ENCODE measurements around the gene SMIM13. TPM values are rescaled to one million over a fixed set of nuclear protein-coding genes. Genes with fewer than 3 reads are reported as not detected.
"Not testable (repeated sequence)": the region's sequence is repeated elsewhere in the genome, so short reads cannot be mapped to it uniquely, and the experiment has no call there.

The SMIM13 gene
- total RNA-seq, 3 donors from 2014 or later (not counting 1 experiment from before 2014, with no cell fraction given) = 5.3 to 10.3 (median 9.8) TPM

DNA sequence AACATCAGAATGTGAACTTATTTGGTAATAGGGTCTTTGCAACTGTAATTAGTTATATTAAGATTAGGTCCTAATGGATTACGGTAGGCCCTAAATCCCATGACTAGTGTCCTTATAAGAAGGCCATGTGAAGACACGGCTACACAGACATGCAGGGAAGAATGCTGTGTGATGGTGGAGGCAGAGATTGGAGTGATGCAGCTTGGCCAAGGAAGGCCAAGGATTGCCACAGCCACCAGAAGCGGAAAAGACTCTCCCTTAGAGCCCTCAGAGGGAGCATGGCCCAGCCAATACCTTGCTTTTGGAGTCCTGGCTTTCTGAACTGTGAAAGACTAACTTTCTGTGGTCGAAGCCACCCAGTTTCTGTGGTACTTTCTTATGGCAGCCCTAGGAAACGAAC lies 9.7 kb upstream of the SMIM13 start:
- H3K9me3 Mint-ChIP-seq = no peaks in the 10 kb centered on the region
- no peak overlapping the region for H3K4me3 Mint-ChIP-seq
- DNase-seq (no peak), ATAC-seq (no peak)
- no peak overlapping the region for H3K4me3 ChIP-seq (ENCODE audit: low read length)
- WGBS (ENCODE audit: insufficient coverage) = 86% methylated on average over 5 of the region's 5 CpGs
- H3K27me3 Mint-ChIP-seq (ENCODE audit: low read depth in 2 of 2) = peaks cover 3 to 11% of the 10 kb centered on the region in 2 donors
- no peaks in the 10 kb centered on the region for H3K4me1 Mint-ChIP-seq
- TF ChIP-seq, protein P1, sequence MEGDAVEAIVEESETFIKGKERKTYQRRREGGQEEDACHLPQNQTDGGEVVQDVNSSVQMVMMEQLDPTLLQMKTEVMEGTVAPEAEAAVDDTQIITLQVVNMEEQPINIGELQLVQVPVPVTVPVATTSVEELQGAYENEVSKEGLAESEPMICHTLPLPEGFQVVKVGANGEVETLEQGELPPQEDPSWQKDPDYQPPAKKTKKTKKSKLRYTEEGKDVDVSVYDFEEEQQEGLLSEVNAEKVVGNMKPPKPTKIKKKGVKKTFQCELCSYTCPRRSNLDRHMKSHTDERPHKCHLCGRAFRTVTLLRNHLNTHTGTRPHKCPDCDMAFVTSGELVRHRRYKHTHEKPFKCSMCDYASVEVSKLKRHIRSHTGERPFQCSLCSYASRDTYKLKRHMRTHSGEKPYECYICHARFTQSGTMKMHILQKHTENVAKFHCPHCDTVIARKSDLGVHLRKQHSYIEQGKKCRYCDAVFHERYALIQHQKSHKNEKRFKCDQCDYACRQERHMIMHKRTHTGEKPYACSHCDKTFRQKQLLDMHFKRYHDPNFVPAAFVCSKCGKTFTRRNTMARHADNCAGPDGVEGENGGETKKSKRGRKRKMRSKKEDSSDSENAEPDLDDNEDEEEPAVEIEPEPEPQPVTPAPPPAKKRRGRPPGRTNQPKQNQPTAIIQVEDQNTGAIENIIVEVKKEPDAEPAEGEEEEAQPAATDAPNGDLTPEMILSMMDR (IDR thresholded peaks at IDR 0.05) = no peak
- H3K27ac Mint-ChIP-seq = no peak overlapping the region
- no peaks in the 10 kb centered on the region for H3K4me1 ChIP-seq (ENCODE audit: control insufficient read depth, insufficient read depth, low read length)
- no peaks in the 10 kb centered on the region for H3K36me3 Mint-ChIP-seq
- no peaks in the 10 kb centered on the region for H3K27me3 ChIP-seq (ENCODE audit: control insufficient read depth, insufficient read depth, low read length)
- intact Hi-C loops (cut with micrococcal nuclease) = no loop called here
- no peaks in the 10 kb centered on the region for H3K9me3 ChIP-seq (ENCODE audit: control insufficient read depth, insufficient read depth, low read length)
- no peaks in the 10 kb centered on the region for H3K36me3 ChIP-seq (ENCODE audit: control insufficient read depth, insufficient read depth, low read length)
- H3K27ac ChIP-seq (ENCODE audit: low read length) = no peak overlapping the region

DNA sequence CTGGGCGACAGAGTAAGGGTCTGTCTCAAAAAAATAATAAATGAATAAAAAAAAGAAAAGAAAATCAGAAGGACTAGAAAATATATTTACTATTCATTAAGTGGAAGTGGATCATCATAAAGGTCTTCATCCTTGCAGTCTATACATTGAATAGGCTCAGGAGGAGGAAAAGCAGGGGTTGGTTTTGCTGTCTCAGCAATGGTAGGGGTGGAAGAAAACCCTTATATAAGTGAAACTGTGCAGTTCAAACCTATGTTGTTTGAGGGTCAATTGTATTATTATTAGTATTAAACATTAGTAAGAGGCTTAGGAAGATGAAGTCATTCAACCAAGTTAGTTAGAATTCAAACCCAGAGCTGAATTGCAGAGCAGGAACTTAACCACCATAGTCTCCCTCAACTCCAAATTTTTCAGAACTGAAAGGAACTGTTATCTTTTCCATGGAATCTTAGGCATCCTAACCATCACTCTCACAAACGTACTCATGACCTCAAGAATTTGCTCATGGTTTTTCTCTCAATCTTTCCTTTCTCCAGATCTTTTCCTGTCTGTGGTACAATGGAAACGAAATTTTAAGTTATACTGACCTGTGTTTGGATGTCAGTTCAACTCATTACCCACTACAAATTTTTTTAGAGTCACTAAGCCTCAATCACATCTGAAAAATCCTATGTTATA lies 7.7 kb upstream of the SMIM13 start:
- no peak overlapping the region for H3K27ac Mint-ChIP-seq
- Histone ChIP-seq H3K9me3 (ENCODE audit: control insufficient read depth, insufficient read depth, low read length) (no peaks in the 10 kb centered on the region), H3K4me3 (ENCODE audit: low read length) (no peak overlapping the region), H3K27ac (ENCODE audit: low read length) (no peak overlapping the region), H3K4me1 (ENCODE audit: control insufficient read depth, insufficient read depth, low read length) (no peaks in the 10 kb centered on the region), H3K36me3 (ENCODE audit: control insufficient read depth, insufficient read depth, low read length) (no peaks in the 10 kb centered on the region), H3K27me3 (ENCODE audit: control insufficient read depth, insufficient read depth, low read length) (no peaks in the 10 kb centered on the region)
- DNase-seq = no peak
- WGBS (ENCODE audit: insufficient coverage) = 56% methylated on average over 1 of the region's 3 CpGs
- no peaks in the 10 kb centered on the region for H3K9me3 Mint-ChIP-seq
- H3K27me3 Mint-ChIP-seq (ENCODE audit: low read depth in 2 of 2) = peaks cover 0 to 13% of the 10 kb centered on the region in 2 donors
- H3K36me3 Mint-ChIP-seq = no peaks in the 10 kb centered on the region
- no peaks in the 10 kb centered on the region for H3K4me1 Mint-ChIP-seq
- no peak overlapping the region for H3K4me3 Mint-ChIP-seq
- intact Hi-C loops (cut with micrococcal nuclease) = no loop called here
- TF ChIP-seq, protein P1 (IDR thresholded peaks at IDR 0.05) = no peak
- ATAC-seq = no peak

DNA sequence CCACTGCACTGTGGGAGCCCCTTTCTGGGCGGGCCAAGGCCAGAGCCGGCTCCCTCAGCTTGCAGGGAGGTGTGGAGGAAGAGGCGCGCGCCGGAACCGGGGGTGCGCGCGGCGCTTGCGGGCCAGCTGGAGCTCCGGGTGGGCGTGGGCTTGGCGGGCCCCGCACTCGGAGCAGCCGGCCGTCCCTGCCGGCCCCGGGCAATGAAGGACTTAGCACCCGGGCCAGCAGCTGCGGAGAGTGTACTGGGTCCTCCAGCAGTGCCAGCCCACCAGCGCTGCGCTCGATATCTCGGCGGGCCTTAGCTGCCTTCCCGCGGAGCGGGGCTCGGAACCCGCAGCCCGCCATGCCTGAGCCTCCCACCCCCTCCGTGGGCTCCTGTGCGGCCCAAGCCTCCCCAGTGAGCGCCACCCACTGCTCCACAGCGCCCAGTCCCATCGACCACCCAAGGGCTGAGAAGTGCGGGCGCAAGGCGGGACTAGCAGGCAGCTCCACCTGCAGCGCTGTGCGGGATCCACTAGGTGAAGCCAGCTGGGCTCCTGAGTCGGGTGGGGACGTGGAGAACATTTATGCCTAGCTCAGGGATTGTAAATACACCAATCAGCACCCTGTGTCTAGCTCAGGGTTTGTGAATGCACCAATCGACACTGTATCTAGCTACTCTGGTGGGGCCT lies 6.4 kb upstream of the SMIM13 start:
- 83% methylated on average over 46 of the region's 47 CpGs for WGBS (ENCODE audit: insufficient coverage)
- H3K4me3 ChIP-seq (ENCODE audit: low read length); H3K4me1 ChIP-seq (ENCODE audit: control insufficient read depth, insufficient read depth, low read length); intact Hi-C loops (cut with micrococcal nuclease); H3K27me3 ChIP-seq (ENCODE audit: control insufficient read depth, insufficient read depth, low read length); H3K9me3 Mint-ChIP-seq; DNase-seq; H3K9me3 ChIP-seq (ENCODE audit: control insufficient read depth, insufficient read depth, low read length); ATAC-seq; H3K36me3 Mint-ChIP-seq; H3K27ac ChIP-seq (ENCODE audit: low read length); H3K36me3 ChIP-seq (ENCODE audit: control insufficient read depth, insufficient read depth, low read length); H3K4me3 Mint-ChIP-seq; H3K4me1 Mint-ChIP-seq; H3K27ac Mint-ChIP-seq: not testable (repeated sequence)
- peaks cover 0 to 13% of the 10 kb centered on the region in 2 donors for H3K27me3 Mint-ChIP-seq (ENCODE audit: low read depth in 2 of 2)

GRCh38 chr6:11089695-11090094 lies 3.9 kb upstream of the SMIM13 start:
- Mint-ChIP-seq H3K36me3 (no peaks in the 10 kb centered on the region), H3K9me3 (no peaks in the 10 kb centered on the region), H3K27me3 (ENCODE audit: low read depth in 2 of 2) (peaks cover 0 to 13% of the 10 kb centered on the region in 2 donors), H3K4me3 (no peak overlapping the region), H3K27ac (no peak overlapping the region), H3K4me1 (peaks cover 13 to 14% of the 10 kb centered on the region in 2 donors)
- 92% methylated on average over 1 of the region's 1 CpG for WGBS (ENCODE audit: insufficient coverage)
- Histone ChIP-seq H3K4me1 (ENCODE audit: control insufficient read depth, insufficient read depth, low read length) (peaks cover 8% of the 10 kb centered on the region), H3K36me3 (ENCODE audit: control insufficient read depth, insufficient read depth, low read length) (no peaks in the 10 kb centered on the region), H3K9me3 (ENCODE audit: control insufficient read depth, insufficient read depth, low read length) (no peaks in the 10 kb centered on the region), H3K27me3 (ENCODE audit: control insufficient read depth, insufficient read depth, low read length) (no peaks in the 10 kb centered on the region), H3K4me3 (ENCODE audit: low read length) (no peak overlapping the region), H3K27ac (ENCODE audit: low read length) (no peak overlapping the region)
- intact Hi-C loops (cut with micrococcal nuclease) = loop anchor here (5.0 kb wide), 1 partner anchor 143 kb away; the partner anchor contains the start of gene NEDD9
- DNase-seq = no peak
- no peak for ATAC-seq
- TF ChIP-seq, protein P1 (IDR thresholded peaks at IDR 0.05) = no peak

DNA sequence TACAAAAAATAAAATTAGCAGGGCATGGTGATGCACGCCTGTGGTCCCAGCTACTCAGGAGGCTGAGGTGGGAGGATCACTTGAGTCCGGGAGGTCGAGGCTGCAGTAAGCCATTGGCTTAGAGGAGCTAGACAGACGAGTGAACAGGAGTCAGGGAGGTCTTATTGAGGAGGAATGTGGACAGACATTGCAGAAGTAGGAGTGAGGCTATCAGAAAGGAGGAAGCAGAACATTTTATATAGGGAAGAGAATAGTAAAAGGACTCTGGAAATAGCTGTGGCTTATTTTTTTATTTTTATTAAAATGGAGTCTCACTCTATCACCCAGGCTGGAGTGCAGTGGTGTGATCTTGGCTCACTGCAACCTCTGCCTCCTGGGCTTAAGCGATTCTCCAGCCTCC lies 2.5 kb upstream of the SMIM13 start:
- Mint-ChIP-seq H3K4me3 (peak overlapping the region; percentile 54), H3K4me1 (peaks cover 18 to 26% of the 10 kb centered on the region in 2 donors), H3K27me3 (ENCODE audit: low read depth in 2 of 2) (peaks cover 0 to 13% of the 10 kb centered on the region in 2 donors)
- DNase-seq; ATAC-seq; H3K4me3 ChIP-seq (ENCODE audit: low read length); H3K9me3 ChIP-seq (ENCODE audit: control insufficient read depth, insufficient read depth, low read length); H3K36me3 Mint-ChIP-seq; H3K9me3 Mint-ChIP-seq; H3K27me3 ChIP-seq (ENCODE audit: control insufficient read depth, insufficient read depth, low read length); H3K27ac ChIP-seq (ENCODE audit: low read length); H3K27ac Mint-ChIP-seq; H3K36me3 ChIP-seq (ENCODE audit: control insufficient read depth, insufficient read depth, low read length): not testable (repeated sequence)
- 96% methylated on average over 5 of the region's 5 CpGs for WGBS (ENCODE audit: insufficient coverage)
- H3K4me1 ChIP-seq (ENCODE audit: control insufficient read depth, insufficient read depth, low read length) = peaks cover 14% of the 10 kb centered on the region
- intact Hi-C loops (cut with micrococcal nuclease) = loop anchor here (5.0 kb wide), 1 partner anchor 141 kb away; the partner anchor contains the start of gene NEDD9
